ENCODE results near the gene PCDH9. TPM values are rescaled to one million over a fixed set of nuclear protein-coding genes. Genes with fewer than 3 reads are reported as not detected.
"Not testable (repeated sequence)": the region's sequence is repeated elsewhere in the genome, so short reads cannot be mapped to it uniquely, and the experiment has no call there.

Gene PCDH9
- polyA plus RNA-seq, 1 experiment = 3.3 TPM

- Histone ChIP-seq H3K27ac (ENCODE audit: low read depth, low read length) (no peak overlapping the region), H3K4me3 (ENCODE audit: low read depth, low read length) (no peak overlapping the region), H3K9me3 (ENCODE audit: control insufficient read depth, insufficient read depth, low read length) (no peaks in the 10 kb centered on the region), H3K27me3 (ENCODE audit: control insufficient read depth, insufficient read depth, low read length) (no peaks in the 10 kb centered on the region)
- no peak for TF ChIP-seq CTCF (IDR thresholded peaks at IDR 0.05; ENCODE audit: low read depth, low read length)
- no peak for DNase-seq (ENCODE audit: low read depth, low spot score)
- ChIA-PET POLR2A (no interaction called here), CTCF (no interaction called here)
Measured at GRCh38 chr13:66778461-66778860, 451.7 kb downstream of the PCDH9 start.

GRCh38 chr13:66775196-66775595 is 454.9 kb downstream of the PCDH9 start:
- H3K27ac ChIP-seq (ENCODE audit: low read depth, low read length) = no peak overlapping the region
- POLR2A ChIA-PET = no interaction called here
- no peak for DNase-seq (ENCODE audit: low read depth, low spot score)
- no peak overlapping the region for H3K4me3 ChIP-seq (ENCODE audit: low read depth, low read length)
- no peaks in the 10 kb centered on the region for H3K27me3 ChIP-seq (ENCODE audit: control insufficient read depth, insufficient read depth, low read length)
- no peaks in the 10 kb centered on the region for H3K9me3 ChIP-seq (ENCODE audit: control insufficient read depth, insufficient read depth, low read length)
- no peak for TF ChIP-seq CTCF (IDR thresholded peaks at IDR 0.05; ENCODE audit: low read depth, low read length)
- CTCF ChIA-PET = interaction anchor here (0.5 kb wide), 1 partner anchor 450 kb away, joined by 5 read pairs; no protein-coding TSS in a partner anchor

- DNase-seq (ENCODE audit: low read depth, low spot score) = no peak
- Histone ChIP-seq H3K27ac (ENCODE audit: low read depth, low read length) (no peak overlapping the region), H3K27me3 (ENCODE audit: control insufficient read depth, insufficient read depth, low read length) (no peaks in the 10 kb centered on the region), H3K4me3 (ENCODE audit: low read depth, low read length) (no peak overlapping the region), H3K9me3 (ENCODE audit: control insufficient read depth, insufficient read depth, low read length) (no peaks in the 10 kb centered on the region)
- CTCF ChIA-PET = interaction anchor here (0.6 kb wide), 1 partner anchor 814 kb away, joined by 3 read pairs; no protein-coding TSS in a partner anchor
- TF ChIP-seq CTCF (IDR thresholded peaks at IDR 0.05; ENCODE audit: low read depth, low read length) = no peak
- POLR2A ChIA-PET = no interaction called here
Measured at GRCh38 chr13:66774046-66774445, 456.1 kb downstream of the PCDH9 start.

GRCh38 chr13:66765559-66765958 is 464.6 kb downstream of the PCDH9 start:
- TF ChIP-seq CTCF (IDR thresholded peaks at IDR 0.05; ENCODE audit: low read depth, low read length) = no peak
- Histone ChIP-seq H3K27ac (ENCODE audit: low read depth, low read length) (no peak overlapping the region), H3K27me3 (ENCODE audit: control insufficient read depth, insufficient read depth, low read length) (no peaks in the 10 kb centered on the region), H3K9me3 (ENCODE audit: control insufficient read depth, insufficient read depth, low read length) (peaks cover 5% of the 10 kb centered on the region; the same call in 1 of the 2 replicates), H3K4me3 (ENCODE audit: low read depth, low read length) (no peak overlapping the region)
- ChIA-PET CTCF (interaction anchor here (0.6 to 1.2 kb wide), 2 partner anchors 229 to 293 kb away, joined by 3 read pairs; no protein-coding TSS in a partner anchor), POLR2A (no interaction called here)
- no peak for DNase-seq (ENCODE audit: low read depth, low spot score)

GRCh38 chr13:66760678-66761077 is 469.5 kb downstream of the PCDH9 start:
- DNase-seq (ENCODE audit: low read depth, low spot score); POLR2A ChIA-PET; H3K27me3 ChIP-seq (ENCODE audit: control insufficient read depth, insufficient read depth, low read length); CTCF ChIA-PET; H3K27ac ChIP-seq (ENCODE audit: low read depth, low read length); H3K9me3 ChIP-seq (ENCODE audit: control insufficient read depth, insufficient read depth, low read length); H3K4me3 ChIP-seq (ENCODE audit: low read depth, low read length): not testable (repeated sequence)

- H3K27ac ChIP-seq (ENCODE audit: low read depth, low read length) = no peak overlapping the region
- ChIA-PET POLR2A (no interaction called here), CTCF (no interaction called here)
- no peaks in the 10 kb centered on the region for H3K27me3 ChIP-seq (ENCODE audit: control insufficient read depth, insufficient read depth, low read length)
- no peak overlapping the region for H3K4me3 ChIP-seq (ENCODE audit: low read depth, low read length)
- TF ChIP-seq CTCF (IDR thresholded peaks at IDR 0.05; ENCODE audit: low read depth, low read length) = no peak
- peaks cover 5% of the 10 kb centered on the region; the same call in 1 of the 2 replicates for H3K9me3 ChIP-seq (ENCODE audit: control insufficient read depth, insufficient read depth, low read length)
- no peak for DNase-seq (ENCODE audit: low read depth, low spot score)
Measured at GRCh38 chr13:66759919-66760318, 470.2 kb downstream of the PCDH9 start.

Data from AG04450 (cell line).